Right atrium auricular region (tissue), 2 donors: ENCODE data around the gene ZBP1. TPM values are rescaled to one million over a fixed set of nuclear protein-coding genes. Genes with fewer than 3 reads are reported as not detected.

Experiments used
- DNase-seq: peaks from one replicate; pipeline ENCODE4 v3.0.0-alpha.2; 2019; ENCODE audit warnings: low spot score
- H3K27ac ChIP-seq, 2 donors: fragments of 200-600 bp; sonication (generic); 1 replicate in 1 of 2; 2 replicates in 1 of 2; pipeline ENCODE4 v1.5.1; 2016 to 2019
- H3K27me3 ChIP-seq, 2 donors: fragments of 200-600 bp; sonication (generic); one replicate each; pipeline versions ENCODE4 v1.5.1 to v1.6.0; 2017 to 2019
- H3K36me3 ChIP-seq: fragments of 200-600 bp; sonication (generic); one replicate; pipeline ENCODE4 v1.5.1; 2016
- H3K4me1 ChIP-seq, 2 donors: fragments of 200-600 bp; sonication (generic); one replicate each; pipeline versions ENCODE4 v1.5.1 to v1.6.0; 2017 to 2019
- H3K4me3 ChIP-seq, 2 donors: fragments of 200-600 bp; sonication (generic); 1 replicate in 1 of 2; 2 replicates in 1 of 2; pipeline ENCODE4 v1.5.1; 2017 to 2019; ENCODE audit warnings: mild to moderate bottlenecking in 1 of 2, moderate library complexity in 1 of 2
- H3K9me3 ChIP-seq, 2 donors: fragments of 200-600 bp; sonication (generic); one replicate each; pipeline ENCODE4 v1.5.1; 2019
- CTCF ChIP-seq, 2 donors: fragments of 200-600 bp; sonication (generic); IDR thresholded peaks; one replicate each; pipeline ENCODE4 v1.5.1; 2019; ENCODE audit warnings: antibody characterized with exemption in 2 of 2
- total RNA-seq, 2 donors: library from RNA; depleted of rRNA; stranded (reverse); fragments of >200 nt; gene quantifications; one replicate each; pipeline ENCODE4 v1.1.0, GENCODE V29; 2016

The ZBP1 gene
- total RNA-seq, 2 donors from 2014 or later = not detected

- Histone ChIP-seq H3K27ac (no peak overlapping the region), H3K36me3 (no peaks in the 10 kb centered on the region), H3K4me1 (peaks cover 0 to 8% of the 10 kb centered on the region in 2 donors), H3K4me3 (no peak overlapping the region), H3K27me3 (no peaks in the 10 kb centered on the region), H3K9me3 (no peaks in the 10 kb centered on the region)
- TF ChIP-seq CTCF (IDR thresholded peaks at IDR 0.05) = peak; percentile 69 to 93
- DNase-seq = no peak
These were observed 25.9 kb downstream of the ZBP1 start for GRCh38 chr20:57594092-57594951.

- Histone ChIP-seq H3K4me3 (no peak overlapping the region), H3K4me1 (peaks cover 0 to 8% of the 10 kb centered on the region in 2 donors), H3K27me3 (no peaks in the 10 kb centered on the region), H3K27ac (no peak overlapping the region), H3K36me3 (no peaks in the 10 kb centered on the region), H3K9me3 (no peaks in the 10 kb centered on the region)
- TF ChIP-seq CTCF (IDR thresholded peaks at IDR 0.05) = no peak
- DNase-seq = no peak
These were observed 26.9 kb downstream of the ZBP1 start for GRCh38 chr20:57593134-57593886.

- DNase-seq = no peak
- Histone ChIP-seq H3K9me3 (peaks cover 0 to 8% of the 10 kb centered on the region in 2 donors), H3K27me3 (no peaks in the 10 kb centered on the region), H3K4me1 (peaks cover 0 to 8% of the 10 kb centered on the region in 2 donors), H3K36me3 (no peaks in the 10 kb centered on the region), H3K27ac (no peak overlapping the region), H3K4me3 (no peak overlapping the region)
- no peak for TF ChIP-seq CTCF (IDR thresholded peaks at IDR 0.05)
These were observed 27.7 kb downstream of the ZBP1 start for GRCh38 chr20:57592263-57593092.

- no peak for TF ChIP-seq CTCF (IDR thresholded peaks at IDR 0.05)
- Histone ChIP-seq H3K9me3 (peaks cover 0 to 8% of the 10 kb centered on the region in 2 donors), H3K4me1 (peaks cover 0 to under 1% of the 10 kb centered on the region in 2 donors), H3K27me3 (no peaks in the 10 kb centered on the region), H3K27ac (no peak overlapping the region), H3K36me3 (no peaks in the 10 kb centered on the region), H3K4me3 (no peak overlapping the region)
- DNase-seq = no peak
These were observed 28.7 kb downstream of the ZBP1 start for GRCh38 chr20:57591289-57592229.
